ENCODE data around the gene OR51G1.

- TF ChIP-seq CTCF (conservative IDR thresholded peaks at IDR 0.05; ENCODE audit: low read length) (no peak), EZH2phosphoT487 (IDR thresholded peaks at IDR 0.05; ENCODE audit: borderline replicate concordance) (no peak)
Observed at GRCh38 chr11:4916581-4916980, 7.6 kb downstream of the OR51G1 start.

All from Loucy (cell line).